Measurements from ENCODE around the gene ACO1.

DNA sequence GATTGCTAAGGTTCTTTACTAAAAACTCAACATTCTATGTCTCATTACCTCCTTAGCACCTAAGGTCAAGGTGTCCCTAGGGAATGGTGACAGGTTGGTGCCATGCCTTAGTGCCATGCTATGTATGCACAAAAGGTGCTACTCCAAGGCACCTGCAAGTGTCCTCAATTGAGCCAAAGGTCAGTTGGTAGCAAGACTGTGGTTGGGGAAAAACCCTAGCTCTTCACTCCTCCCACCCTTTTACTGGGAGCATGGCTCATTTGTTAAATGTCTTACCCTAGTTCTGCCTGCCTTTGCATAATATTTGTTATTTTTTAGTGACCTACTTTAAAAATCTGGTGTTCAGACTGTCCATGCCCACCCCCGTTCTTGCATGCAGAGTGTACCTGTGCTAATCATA lies 17.0 kb downstream of the ACO1 start:
- TF ChIP-seq POLR2AphosphoS5 (IDR thresholded peaks at IDR 0.05) (no peak), CTCF (IDR thresholded peaks at IDR 0.05; ENCODE audit: poor library complexity, severe bottlenecking) (no peak), EZH2 (IDR thresholded peaks at IDR 0.05; ENCODE audit: borderline replicate concordance, insufficient read depth, low read length, poor library complexity, severe bottlenecking) (no peak), EP300 (conservative IDR thresholded peaks at IDR 0.05; ENCODE audit: poor library complexity, severe bottlenecking) (no peak)
- TF ChIP-seq, protein P1, sequence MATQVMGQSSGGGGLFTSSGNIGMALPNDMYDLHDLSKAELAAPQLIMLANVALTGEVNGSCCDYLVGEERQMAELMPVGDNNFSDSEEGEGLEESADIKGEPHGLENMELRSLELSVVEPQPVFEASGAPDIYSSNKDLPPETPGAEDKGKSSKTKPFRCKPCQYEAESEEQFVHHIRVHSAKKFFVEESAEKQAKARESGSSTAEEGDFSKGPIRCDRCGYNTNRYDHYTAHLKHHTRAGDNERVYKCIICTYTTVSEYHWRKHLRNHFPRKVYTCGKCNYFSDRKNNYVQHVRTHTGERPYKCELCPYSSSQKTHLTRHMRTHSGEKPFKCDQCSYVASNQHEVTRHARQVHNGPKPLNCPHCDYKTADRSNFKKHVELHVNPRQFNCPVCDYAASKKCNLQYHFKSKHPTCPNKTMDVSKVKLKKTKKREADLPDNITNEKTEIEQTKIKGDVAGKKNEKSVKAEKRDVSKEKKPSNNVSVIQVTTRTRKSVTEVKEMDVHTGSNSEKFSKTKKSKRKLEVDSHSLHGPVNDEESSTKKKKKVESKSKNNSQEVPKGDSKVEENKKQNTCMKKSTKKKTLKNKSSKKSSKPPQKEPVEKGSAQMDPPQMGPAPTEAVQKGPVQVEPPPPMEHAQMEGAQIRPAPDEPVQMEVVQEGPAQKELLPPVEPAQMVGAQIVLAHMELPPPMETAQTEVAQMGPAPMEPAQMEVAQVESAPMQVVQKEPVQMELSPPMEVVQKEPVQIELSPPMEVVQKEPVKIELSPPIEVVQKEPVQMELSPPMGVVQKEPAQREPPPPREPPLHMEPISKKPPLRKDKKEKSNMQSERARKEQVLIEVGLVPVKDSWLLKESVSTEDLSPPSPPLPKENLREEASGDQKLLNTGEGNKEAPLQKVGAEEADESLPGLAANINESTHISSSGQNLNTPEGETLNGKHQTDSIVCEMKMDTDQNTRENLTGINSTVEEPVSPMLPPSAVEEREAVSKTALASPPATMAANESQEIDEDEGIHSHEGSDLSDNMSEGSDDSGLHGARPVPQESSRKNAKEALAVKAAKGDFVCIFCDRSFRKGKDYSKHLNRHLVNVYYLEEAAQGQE (IDR thresholded peaks at IDR 0.05; ENCODE audit: borderline replicate concordance), result no peak

All from neural cell (in vitro differentiated cells).